Spleen (tissue), 11 donors: ENCODE results near the gene ACSS3. TPM values are rescaled to one million over a fixed set of nuclear protein-coding genes. Genes with fewer than 3 reads are reported as not detected.
"Not testable (repeated sequence)": the region's sequence is repeated elsewhere in the genome, so short reads cannot be mapped to it uniquely, and the experiment has no call there.

ENCODE experiments used
- DNase-seq: peaks from one replicate; pipeline ENCODE4 v3.0.0-alpha.2; 2020
- H3K27ac ChIP-seq, 8 donors: fragments of 200-600 bp; sonication (generic) in 7 of 8; 1 replicate in 4 of 8; 2 replicates in 4 of 8; pipeline versions ENCODE4 v1.5.0 to v1.8.0; 2016 to 2021; ENCODE audit warnings: inconsistent platforms in 4 of 8, mild to moderate bottlenecking in 4 of 8, moderate library complexity in 1 of 8
- H3K27me3 ChIP-seq, 7 donors: fragments of 200-600 bp; sonication (generic) in 6 of 7; replicated peaks in 1 of 7; 1 replicate in 4 of 7; 2 replicates in 3 of 7; pipeline versions ENCODE4 v1.5.0 to v1.8.0; 2016 to 2021; ENCODE audit warnings: inconsistent platforms in 3 of 7, mild to moderate bottlenecking in 1 of 7
- H3K36me3 ChIP-seq, 6 donors: fragments of 200-600 bp; sonication (generic) in 5 of 6; 1 replicate in 4 of 6; 2 replicates in 2 of 6; pipeline versions ENCODE4 v1.5.0 to v1.8.0; 2016 to 2021; ENCODE audit warnings: inconsistent platforms in 2 of 6
- H3K4me1 ChIP-seq, 6 donors: fragments of 200-600 bp; sonication (generic) in 5 of 6; 1 replicate in 3 of 6; 2 replicates in 3 of 6; pipeline versions ENCODE4 v1.5.0 to v1.8.0; 2016 to 2021; ENCODE audit warnings: inconsistent platforms in 3 of 6
- H3K4me3 ChIP-seq, 8 donors: fragments of 200-600 bp; sonication (generic) in 7 of 8; 1 replicate in 4 of 8; 2 replicates in 4 of 8; pipeline versions ENCODE4 v1.5.0 to v1.8.0; 2016 to 2021; ENCODE audit warnings: inconsistent platforms in 4 of 8, mild to moderate bottlenecking in 4 of 8, moderate library complexity in 2 of 8
- H3K9me3 ChIP-seq, 8 donors: fragments of 200-600 bp; sonication (generic) in 7 of 8; 1 replicate in 4 of 8; 2 replicates in 4 of 8; pipeline versions ENCODE4 v1.5.0 to v1.8.0; 2016 to 2021; ENCODE audit warnings: inconsistent platforms in 4 of 8
- POLR2A ChIP-seq, 3 donors: fragments of 450-650 bp; IDR thresholded peaks; one replicate each; pipeline ENCODE4 v1.5.1; 2017; ENCODE audit warnings: antibody characterized with exemption in 3 of 3, mild to moderate bottlenecking in 1 of 3
- POLR2AphosphoS5 ChIP-seq, 3 donors: sonication (generic); formaldehyde crosslinking; IDR thresholded peaks; one replicate each; pipeline ENCODE4 v1.5.1; 2017; ENCODE audit warnings: antibody characterized with exemption in 3 of 3
- WGBS, 5 donors: extraction: QIAGEN DNeasy Blood & Tissue Kit in 3 of 5; methylation state at CpG; one replicate each; pipeline versions ENCODE4 v1.1.5 to v1.1.7; 2013 to 2018; 5-methylcytosine and 5-hydroxymethylcytosine counted together
- intact Hi-C: fragments of 100-400 bp; cut with DNase I; formaldehyde crosslinking; loops from one replicate; pipeline ENCODE4 v1.15.0; 2023; ENCODE audit warnings: low total_unique reads
- polyA plus RNA-seq, 3 donors: library from polyadenylated mRNA; stranded (reverse); fragments of 200-250 nt; gene quantifications; one replicate each; pipeline ENCODE4 v1.2.1, GENCODE V29; 2013
- total RNA-seq, 7 donors: library from RNA; depleted of rRNA in 3 of 7; stranded (reverse); fragments of >200 nt in 3 of 7; fragmentation: NEBNext Ultra II Directional in 4 of 7; extraction: Animal tissue kit (Norgen Biotek cat#: 25700) in 4 of 7; gene quantifications; one replicate each; pipeline versions ENCODE4 v1.1.0 to v1.2.1, GENCODE V29; 2016 to 2021
- TF ChIP-seq, protein P1 (sequence below), 11 experiments: fragments of 200-600 bp in 7 of 11; fragments of 450-650 bp in 4 of 11; sonication (generic) in 4 of 11; IDR thresholded peaks in 8 of 11; conservative IDR thresholded peaks in 3 of 11; 1 replicate in 7 of 11; 2 replicates in 4 of 11; pipeline versions ENCODE4 v1.4.0 to v1.8.0; 2016 to 2021; ENCODE audit warnings: antibody characterized with exemption in 11 of 11, inconsistent platforms in 4 of 11, mild to moderate bottlenecking in 1 of 11
- donor health status: healthy with polysubstance abuse.
- donor health status: DM: no; HTN: no; CAD: no; lungs with moderate emphysema.
- donor health status: DM: no; HTN: no; CAD: no.
- donor health status: Bipolar disorder and iron deficiency.
- donor health status: healthy.
- donor health status: DM: no; HTN: no; CAD: no.
- donor health status: DM: yes; HTN: yes; CAD: no.

Gene ACSS3
- total and polyA plus RNA-seq, 10 donors: 1.1 to 12.3 (median 7.0) TPM

GRCh38 chr12:81105687-81106086 is 27.8 kb downstream of the ACSS3 start:
- no peaks in the 10 kb centered on the region for H3K36me3 ChIP-seq
- DNase-seq: no peak

GRCh38 chr12:81114226-81114625 is 36.3 kb downstream of the ACSS3 start:
- H3K27ac ChIP-seq: no peak overlapping the region
- no peak for DNase-seq
- no peak overlapping the region for H3K4me3 ChIP-seq
- no peaks in the 10 kb centered on the region for H3K36me3 ChIP-seq
- TF ChIP-seq POLR2AphosphoS5 (IDR thresholded peaks at IDR 0.05) (no peak), POLR2A (IDR thresholded peaks at IDR 0.05) (no peak)
- TF ChIP-seq, protein P1, sequence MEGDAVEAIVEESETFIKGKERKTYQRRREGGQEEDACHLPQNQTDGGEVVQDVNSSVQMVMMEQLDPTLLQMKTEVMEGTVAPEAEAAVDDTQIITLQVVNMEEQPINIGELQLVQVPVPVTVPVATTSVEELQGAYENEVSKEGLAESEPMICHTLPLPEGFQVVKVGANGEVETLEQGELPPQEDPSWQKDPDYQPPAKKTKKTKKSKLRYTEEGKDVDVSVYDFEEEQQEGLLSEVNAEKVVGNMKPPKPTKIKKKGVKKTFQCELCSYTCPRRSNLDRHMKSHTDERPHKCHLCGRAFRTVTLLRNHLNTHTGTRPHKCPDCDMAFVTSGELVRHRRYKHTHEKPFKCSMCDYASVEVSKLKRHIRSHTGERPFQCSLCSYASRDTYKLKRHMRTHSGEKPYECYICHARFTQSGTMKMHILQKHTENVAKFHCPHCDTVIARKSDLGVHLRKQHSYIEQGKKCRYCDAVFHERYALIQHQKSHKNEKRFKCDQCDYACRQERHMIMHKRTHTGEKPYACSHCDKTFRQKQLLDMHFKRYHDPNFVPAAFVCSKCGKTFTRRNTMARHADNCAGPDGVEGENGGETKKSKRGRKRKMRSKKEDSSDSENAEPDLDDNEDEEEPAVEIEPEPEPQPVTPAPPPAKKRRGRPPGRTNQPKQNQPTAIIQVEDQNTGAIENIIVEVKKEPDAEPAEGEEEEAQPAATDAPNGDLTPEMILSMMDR (IDR thresholded peaks at IDR 0.05 in 8 of 11, conservative IDR thresholded peaks at IDR 0.05 in 3 of 11): no peak
- no peaks in the 10 kb centered on the region for H3K4me1 ChIP-seq
- intact Hi-C loops: no loop called here
- no peaks in the 10 kb centered on the region for H3K27me3 ChIP-seq
- H3K9me3 ChIP-seq: peaks cover 0 to 12% (median 1%) of the 10 kb centered on the region in 8 donors

More at GRCh38 chr12:81105687-81106086, 27.8 kb downstream of the ACSS3 start:
- Histone ChIP-seq H3K9me3 (no peaks in the 10 kb centered on the region), H3K4me1 (no peaks in the 10 kb centered on the region), H3K27ac (no peak overlapping the region), H3K27me3 (no peaks in the 10 kb centered on the region), H3K4me3 (no peak overlapping the region)
- TF ChIP-seq POLR2A (IDR thresholded peaks at IDR 0.05): no peak
- TF ChIP-seq, protein P1 (IDR thresholded peaks at IDR 0.05 in 8 of 11, conservative IDR thresholded peaks at IDR 0.05 in 3 of 11): no peak
- no peak for TF ChIP-seq POLR2AphosphoS5 (IDR thresholded peaks at IDR 0.05)
- intact Hi-C loops: no loop called here

- DNase-seq, H3K4me3 ChIP-seq, intact Hi-C loops, H3K36me3 ChIP-seq, H3K27me3 ChIP-seq, H3K27ac ChIP-seq, H3K4me1 ChIP-seq: not testable (repeated sequence)
- WGBS, 5 donors: 67 to 92% (median 80%) methylated on average over 3 of the region's 3 CpGs
- H3K9me3 ChIP-seq: peaks cover 0 to 21% (median 7%) of the 10 kb centered on the region in 8 donors
Measured at GRCh38 chr12:81119069-81119468, 41.2 kb downstream of the ACSS3 start.

GRCh38 chr12:81120961-81121360 is 43.1 kb downstream of the ACSS3 start:
- Histone ChIP-seq H3K4me1 (no peaks in the 10 kb centered on the region), H3K36me3 (no peaks in the 10 kb centered on the region), H3K27me3 (no peaks in the 10 kb centered on the region), H3K4me3 (no peak overlapping the region), H3K9me3 (peaks cover 0 to 21% (median 7%) of the 10 kb centered on the region in 8 donors), H3K27ac (no peak overlapping the region)
- WGBS, 5 donors: 41 to 73% (median 61%) methylated on average over 2 of the region's 2 CpGs
- TF ChIP-seq POLR2A (IDR thresholded peaks at IDR 0.05) (no peak), POLR2AphosphoS5 (IDR thresholded peaks at IDR 0.05) (no peak)
- TF ChIP-seq, protein P1 (IDR thresholded peaks at IDR 0.05 in 8 of 11, conservative IDR thresholded peaks at IDR 0.05 in 3 of 11): no peak
- no peak for DNase-seq
- intact Hi-C loops: no loop called here

DNA sequence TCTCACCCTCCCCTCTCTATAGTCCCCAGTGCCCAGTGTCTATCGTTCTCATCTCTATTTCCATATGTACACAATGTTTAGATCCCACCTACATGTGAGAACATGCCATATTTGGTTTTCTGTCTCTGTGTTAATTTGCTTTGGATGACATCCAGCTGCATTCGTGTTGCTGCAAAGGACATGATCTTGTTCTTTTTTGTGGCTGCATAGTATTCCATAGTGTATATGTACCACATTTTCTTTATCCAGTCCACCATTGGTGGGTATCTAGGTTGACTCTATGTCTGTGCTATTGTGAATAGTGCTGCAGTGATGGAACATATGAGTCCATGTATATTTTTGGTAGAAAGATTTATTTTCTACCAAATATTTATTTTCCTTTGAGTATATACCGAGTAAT is 45.7 kb downstream of the ACSS3 start:
- 84 to 94% (median 91%) methylated on average over 3 of the region's 3 CpGs for WGBS, 5 donors
- TF ChIP-seq POLR2A (IDR thresholded peaks at IDR 0.05) (no peak), POLR2AphosphoS5 (IDR thresholded peaks at IDR 0.05) (no peak)
- TF ChIP-seq, protein P1 (IDR thresholded peaks at IDR 0.05 in 8 of 11, conservative IDR thresholded peaks at IDR 0.05 in 3 of 11): no peak
- H3K27me3 ChIP-seq: no peaks in the 10 kb centered on the region
- no peaks in the 10 kb centered on the region for H3K4me1 ChIP-seq
- no peak overlapping the region for H3K27ac ChIP-seq
- H3K9me3 ChIP-seq: peaks cover 0 to 18% (median 6%) of the 10 kb centered on the region in 8 donors
- DNase-seq: no peak
- intact Hi-C loops: no loop called here
- no peaks in the 10 kb centered on the region for H3K36me3 ChIP-seq
- H3K4me3 ChIP-seq: no peak overlapping the region
